ENCODE results near the gene ISCU. TPM values are rescaled to one million over a fixed set of nuclear protein-coding genes. Genes with fewer than 3 reads are reported as not detected.
A peak's percentile ranks its signal among the peaks of the same experiment; 100 is the strongest.

The ISCU gene
- total and polyA plus RNA-seq, 9 of the 15 experiments (the other 6 are each of a cell fraction or from before 2014, with no cell fraction given) = 15.9 to 92.5 (median 77.3) TPM

DNA sequence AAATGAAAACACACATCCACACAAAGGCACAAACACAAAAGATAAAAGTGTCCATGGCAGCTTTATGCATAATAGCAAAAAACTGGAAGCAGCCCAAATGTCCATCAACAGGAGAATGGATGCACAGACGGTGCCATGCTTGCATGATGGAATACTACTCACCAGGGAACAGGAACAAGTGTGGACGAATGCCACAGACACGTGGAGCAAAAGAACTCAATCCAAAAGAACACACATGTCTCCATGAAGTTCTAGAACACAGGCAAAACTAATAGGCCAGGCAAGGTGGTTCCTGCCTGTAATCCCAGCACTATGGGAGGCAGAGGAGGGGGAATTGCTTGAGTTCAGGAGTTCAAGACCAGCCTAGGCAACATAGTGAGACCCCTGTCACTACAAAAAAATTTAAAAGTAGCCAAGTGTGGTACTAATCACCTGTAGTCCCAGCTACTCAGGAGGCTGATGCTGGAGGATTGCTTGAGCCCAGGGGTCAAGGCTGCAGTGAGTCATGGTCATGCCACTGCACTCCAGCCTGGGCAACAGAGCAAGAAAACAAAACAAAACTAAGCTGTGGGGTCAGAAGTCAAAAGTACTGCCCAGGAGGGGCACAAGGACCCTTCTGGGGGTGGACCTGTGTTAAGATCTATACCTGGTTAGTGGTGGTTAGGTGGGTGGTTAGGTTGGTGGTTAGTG is 42.7 kb downstream of the ISCU start (continued):
- TF ChIP-seq HINFP (tag; conservative IDR thresholded peaks at IDR 0.05; ENCODE audit: low read depth) (no peak), BCOR (IDR thresholded peaks at IDR 0.05) (no peak), ZNF79 (CRISPR knock-in tag; IDR thresholded peaks at IDR 0.05; ENCODE audit: low read depth) (no peak), TEAD4 (IDR thresholded peaks at IDR 0.05; ENCODE audit: low read length) (no peak), TEAD4 (CRISPR knock-in tag; IDR thresholded peaks at IDR 0.05; ENCODE audit: borderline replicate concordance) (0 out of 2 replicates have a peak, but pooled peaks have one; percentile 39), GTF2B (IDR thresholded peaks at IDR 0.05; ENCODE audit: extremely low read depth, insufficient read length) (no peak), UBTF (IDR thresholded peaks at IDR 0.05; ENCODE audit: borderline replicate concordance in 1 of 2, low read depth in 2 of 2, low read length in 2 of 2) (no peak), ZNF324 (CRISPR knock-in tag; IDR thresholded peaks at IDR 0.05) (no peak), RFX7 (CRISPR knock-in tag; IDR thresholded peaks at IDR 0.05) (no peak), NFRKB (IDR thresholded peaks at IDR 0.05; ENCODE audit: low read depth) (no peak), CGGBP1 (CRISPR knock-in tag; IDR thresholded peaks at IDR 0.05) (no peak), JUN (IDR thresholded peaks at IDR 0.05; ENCODE audit: borderline replicate concordance, low read depth, low read length) (no peak; the same call in 1 of the 2 replicates), JUN (CRISPR knock-in tag; IDR thresholded peaks at IDR 0.05; ENCODE audit: borderline replicate concordance) (peak; percentile 34; the same call in 1 of the 2 replicates)
- TF ChIP-seq, protein P1, sequence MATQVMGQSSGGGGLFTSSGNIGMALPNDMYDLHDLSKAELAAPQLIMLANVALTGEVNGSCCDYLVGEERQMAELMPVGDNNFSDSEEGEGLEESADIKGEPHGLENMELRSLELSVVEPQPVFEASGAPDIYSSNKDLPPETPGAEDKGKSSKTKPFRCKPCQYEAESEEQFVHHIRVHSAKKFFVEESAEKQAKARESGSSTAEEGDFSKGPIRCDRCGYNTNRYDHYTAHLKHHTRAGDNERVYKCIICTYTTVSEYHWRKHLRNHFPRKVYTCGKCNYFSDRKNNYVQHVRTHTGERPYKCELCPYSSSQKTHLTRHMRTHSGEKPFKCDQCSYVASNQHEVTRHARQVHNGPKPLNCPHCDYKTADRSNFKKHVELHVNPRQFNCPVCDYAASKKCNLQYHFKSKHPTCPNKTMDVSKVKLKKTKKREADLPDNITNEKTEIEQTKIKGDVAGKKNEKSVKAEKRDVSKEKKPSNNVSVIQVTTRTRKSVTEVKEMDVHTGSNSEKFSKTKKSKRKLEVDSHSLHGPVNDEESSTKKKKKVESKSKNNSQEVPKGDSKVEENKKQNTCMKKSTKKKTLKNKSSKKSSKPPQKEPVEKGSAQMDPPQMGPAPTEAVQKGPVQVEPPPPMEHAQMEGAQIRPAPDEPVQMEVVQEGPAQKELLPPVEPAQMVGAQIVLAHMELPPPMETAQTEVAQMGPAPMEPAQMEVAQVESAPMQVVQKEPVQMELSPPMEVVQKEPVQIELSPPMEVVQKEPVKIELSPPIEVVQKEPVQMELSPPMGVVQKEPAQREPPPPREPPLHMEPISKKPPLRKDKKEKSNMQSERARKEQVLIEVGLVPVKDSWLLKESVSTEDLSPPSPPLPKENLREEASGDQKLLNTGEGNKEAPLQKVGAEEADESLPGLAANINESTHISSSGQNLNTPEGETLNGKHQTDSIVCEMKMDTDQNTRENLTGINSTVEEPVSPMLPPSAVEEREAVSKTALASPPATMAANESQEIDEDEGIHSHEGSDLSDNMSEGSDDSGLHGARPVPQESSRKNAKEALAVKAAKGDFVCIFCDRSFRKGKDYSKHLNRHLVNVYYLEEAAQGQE (IDR thresholded peaks at IDR 0.05; ENCODE audit: borderline replicate concordance) = no peak
- TF ChIP-seq, protein P1 (CRISPR knock-in tag; IDR thresholded peaks at IDR 0.05; ENCODE audit: low read depth) = no peak
